Fibroblast of skin of scalp (primary cell): ENCODE measurements around the gene KLHDC8A. TPM values are rescaled to one million over a fixed set of nuclear protein-coding genes. Genes with fewer than 3 reads are reported as not detected.
"Not testable (repeated sequence)": the region's sequence is repeated elsewhere in the genome, so short reads cannot be mapped to it uniquely, and the experiment has no call there.

ENCODE experiments used
- DNase-seq: peaks from one replicate; pipeline ENCODE4 v3.0.0-alpha.2; 2013
- polyA plus RNA-seq, 2 experiments: library from polyadenylated mRNA; unstranded; fragments of 120-200 nt; gene quantifications; one replicate each; pipeline ENCODE4 v1.2.1, GENCODE V29; 2013; ENCODE audit not compliant: insufficient read length in 2 of 2

Gene KLHDC8A
- not detected for polyA plus RNA-seq (2013, experiment 1 of 2; ENCODE audit: insufficient read length)
- polyA plus RNA-seq (2013, experiment 2 of 2; ENCODE audit: insufficient read length), result 0.20 TPM

- DNase-seq, result no peak
These were observed at the start of gene KLHDC8A for GRCh38 chr1:205356440-205357139. KLHDC8A (minus strand) TSS chr1:205356922; CDS start chr1:205343604, 13,318 bp downstream.

GRCh38 chr1:205406252-205406651 is 49.5 kb upstream of the KLHDC8A start:
- not testable (repeated sequence) for DNase-seq

GRCh38 chr1:205404484-205404883 is 47.8 kb upstream of the KLHDC8A start:
- not testable (repeated sequence) for DNase-seq

- no peak for DNase-seq
These were observed 41.9 kb upstream of the KLHDC8A start for GRCh38 chr1:205398586-205398985.

- DNase-seq, result peak; percentile 25
These were observed 40.4 kb upstream of the KLHDC8A start for GRCh38 chr1:205396967-205397616.

GRCh38 chr1:205395616-205396015 is 38.9 kb upstream of the KLHDC8A start:
- no peak for DNase-seq

GRCh38 chr1:205392650-205393049 is 35.9 kb upstream of the KLHDC8A start:
- DNase-seq, result no peak

- no peak for DNase-seq
These were observed 34.7 kb upstream of the KLHDC8A start for GRCh38 chr1:205391386-205391785.

GRCh38 chr1:205387845-205388244 is 31.1 kb upstream of the KLHDC8A start:
- DNase-seq, result no peak

- not testable (repeated sequence) for DNase-seq
These were observed 26.3 kb upstream of the KLHDC8A start for GRCh38 chr1:205382990-205383389.

- no peak for DNase-seq
These were observed 25.8 kb upstream of the KLHDC8A start for GRCh38 chr1:205382561-205382960.

GRCh38 chr1:205381305-205381704 is 24.6 kb upstream of the KLHDC8A start:
- DNase-seq, result no peak

- DNase-seq, result no peak
These were observed 24.2 kb upstream of the KLHDC8A start for GRCh38 chr1:205380882-205381281.

GRCh38 chr1:205379056-205379455 is 22.3 kb upstream of the KLHDC8A start:
- DNase-seq, result no peak

- DNase-seq, result no peak
These were observed 20.6 kb upstream of the KLHDC8A start for GRCh38 chr1:205377355-205377754.

GRCh38 chr1:205376739-205377138 is 20.0 kb upstream of the KLHDC8A start:
- no peak for DNase-seq

- DNase-seq, result peak; percentile 64
These were observed 19.3 kb upstream of the KLHDC8A start for GRCh38 chr1:205375835-205376545.

- peak; percentile 65 for DNase-seq
These were observed 17.7 kb upstream of the KLHDC8A start for GRCh38 chr1:205374210-205375078.

GRCh38 chr1:205373798-205374175 is 17.1 kb upstream of the KLHDC8A start:
- no peak for DNase-seq

GRCh38 chr1:205373022-205373797 is 16.5 kb upstream of the KLHDC8A start:
- no peak for DNase-seq

GRCh38 chr1:205371871-205372660 is 15.3 kb upstream of the KLHDC8A start:
- DNase-seq, result peak; percentile 81
